ENCODE measurements around the gene DHX38.

GRCh38 chr16:72122916-72123315 is 29.3 kb downstream of the DHX38 start:
- TF ChIP-seq CTCF (IDR thresholded peaks at IDR 0.05) = no peak
- TF ChIP-seq POLR2A (IDR thresholded peaks at IDR 0.05) = no peak
- TF ChIP-seq POLR2AphosphoS5 (IDR thresholded peaks at IDR 0.05) = no peak

Data from suprapubic skin (tissue), 4 donors.